Stomach smooth muscle (tissue), 2 donors: Measurements from ENCODE around the gene RTKN2.

ENCODE experiments used
- H3K27ac ChIP-seq: one replicate; pipeline ENCODE4 v1.7.0; 2013; ENCODE audit warnings: mild to moderate bottlenecking, low read length, inconsistent platforms
- H3K27me3 ChIP-seq, 2 donors: one replicate each; pipeline ENCODE4 v1.7.0; 2013; ENCODE audit warnings: low read length in 2 of 2; ENCODE audit not compliant: insufficient read depth in 2 of 2, control insufficient read depth in 1 of 2
- H3K36me3 ChIP-seq, 2 donors: one replicate each; pipeline ENCODE4 v1.7.0; 2013; ENCODE audit warnings: low read length in 2 of 2; ENCODE audit not compliant: control insufficient read depth in 2 of 2, insufficient read depth in 2 of 2
- H3K4me1 ChIP-seq: one replicate; pipeline ENCODE4 v1.7.0; 2013; ENCODE audit warnings: low read length; ENCODE audit not compliant: control insufficient read depth, insufficient read depth
- H3K4me3 ChIP-seq, 2 donors: one replicate each; pipeline ENCODE4 v1.7.0; 2013; ENCODE audit warnings: low read length in 2 of 2
- H3K9ac ChIP-seq, 2 donors: one replicate each; pipeline ENCODE4 v1.7.0; 2013; ENCODE audit warnings: low read length in 2 of 2, mild to moderate bottlenecking in 1 of 2
- H3K9me3 ChIP-seq, 2 donors: one replicate each; pipeline ENCODE4 v1.7.0; 2013; ENCODE audit warnings: low read length in 2 of 2; ENCODE audit not compliant: control insufficient read depth in 2 of 2
- donor health status: healthy.
- donor health status: Pancreatic carcinoma.

Gene RTKN2

GRCh38 chr10:62189131-62189530 is 79.5 kb downstream of the RTKN2 start:
- no peaks in the 10 kb centered on the region for H3K9me3 ChIP-seq
- H3K9ac ChIP-seq, result no peak overlapping the region
- no peak overlapping the region for H3K27ac ChIP-seq
- H3K4me3 ChIP-seq, result no peak overlapping the region
- no peaks in the 10 kb centered on the region for H3K36me3 ChIP-seq
- H3K4me1 ChIP-seq, result no peaks in the 10 kb centered on the region
- H3K27me3 ChIP-seq, result no peaks in the 10 kb centered on the region

GRCh38 chr10:62188021-62188616 is 80.5 kb downstream of the RTKN2 start:
- H3K27ac ChIP-seq, result no peak overlapping the region
- H3K9me3 ChIP-seq, result no peaks in the 10 kb centered on the region
- no peaks in the 10 kb centered on the region for H3K4me1 ChIP-seq
- H3K36me3 ChIP-seq, result no peaks in the 10 kb centered on the region
- H3K27me3 ChIP-seq, result no peaks in the 10 kb centered on the region
- H3K9ac ChIP-seq, result no peak overlapping the region
- H3K4me3 ChIP-seq, result no peak overlapping the region

GRCh38 chr10:62186999-62187675 is 81.5 kb downstream of the RTKN2 start:
- H3K27ac ChIP-seq, result no peak overlapping the region

GRCh38 chr10:62185919-62186692 is 82.5 kb downstream of the RTKN2 start:
- Histone ChIP-seq H3K27me3 (no peaks in the 10 kb centered on the region), H3K9ac (no peak overlapping the region), H3K9me3 (no peaks in the 10 kb centered on the region), H3K4me1 (no peaks in the 10 kb centered on the region), H3K4me3 (no peak overlapping the region), H3K36me3 (no peaks in the 10 kb centered on the region), H3K27ac (no peak overlapping the region)

More at GRCh38 chr10:62186999-62187675, 81.5 kb downstream of the RTKN2 start:
- Histone ChIP-seq H3K9me3 (no peaks in the 10 kb centered on the region), H3K27me3 (no peaks in the 10 kb centered on the region), H3K36me3 (no peaks in the 10 kb centered on the region), H3K9ac (no peak overlapping the region), H3K4me1 (no peaks in the 10 kb centered on the region), H3K4me3 (no peak overlapping the region)

GRCh38 chr10:62183857-62184795 is 84.5 kb downstream of the RTKN2 start:
- Histone ChIP-seq H3K9ac (no peak overlapping the region), H3K36me3 (no peaks in the 10 kb centered on the region), H3K27ac (no peak overlapping the region), H3K4me3 (no peak overlapping the region), H3K4me1 (no peaks in the 10 kb centered on the region), H3K27me3 (no peaks in the 10 kb centered on the region), H3K9me3 (peaks cover 0 to 5% of the 10 kb centered on the region in 2 donors)

- Histone ChIP-seq H3K4me3 (no peak overlapping the region), H3K4me1 (no peaks in the 10 kb centered on the region), H3K9me3 (peaks cover 0 to 5% of the 10 kb centered on the region in 2 donors), H3K36me3 (no peaks in the 10 kb centered on the region), H3K9ac (no peak overlapping the region), H3K27me3 (no peaks in the 10 kb centered on the region), H3K27ac (no peak overlapping the region)
Observed at GRCh38 chr10:62183442-62183841, 85.2 kb downstream of the RTKN2 start.

- H3K9ac ChIP-seq, result no peak overlapping the region
- no peak overlapping the region for H3K4me3 ChIP-seq
- H3K27me3 ChIP-seq, result no peaks in the 10 kb centered on the region
- peaks cover 0 to 5% of the 10 kb centered on the region in 2 donors for H3K9me3 ChIP-seq
- no peak overlapping the region for H3K27ac ChIP-seq
- H3K4me1 ChIP-seq, result no peaks in the 10 kb centered on the region
- H3K36me3 ChIP-seq, result no peaks in the 10 kb centered on the region
Observed at GRCh38 chr10:62182595-62182994, 86.0 kb downstream of the RTKN2 start.

GRCh38 chr10:62182171-62182570 is 86.5 kb downstream of the RTKN2 start:
- no peak overlapping the region for H3K9ac ChIP-seq

GRCh38 chr10:62180677-62181076 is 88.0 kb downstream of the RTKN2 start:
- no peaks in the 10 kb centered on the region for H3K4me1 ChIP-seq
- no peak overlapping the region for H3K27ac ChIP-seq
- no peak overlapping the region for H3K4me3 ChIP-seq
- no peak overlapping the region for H3K9ac ChIP-seq
- H3K9me3 ChIP-seq, result peaks cover 4 to 5% of the 10 kb centered on the region in 2 donors
- H3K27me3 ChIP-seq, result no peaks in the 10 kb centered on the region
- H3K36me3 ChIP-seq, result no peaks in the 10 kb centered on the region

More at GRCh38 chr10:62182171-62182570, 86.5 kb downstream of the RTKN2 start:
- H3K4me1 ChIP-seq, result no peaks in the 10 kb centered on the region
- no peak overlapping the region for H3K4me3 ChIP-seq
- H3K27me3 ChIP-seq, result no peaks in the 10 kb centered on the region
- H3K27ac ChIP-seq, result no peak overlapping the region
- H3K9me3 ChIP-seq, result peaks cover 0 to 5% of the 10 kb centered on the region in 2 donors
- no peaks in the 10 kb centered on the region for H3K36me3 ChIP-seq

GRCh38 chr10:62178568-62178967 is 90.1 kb downstream of the RTKN2 start:
- Histone ChIP-seq H3K4me1 (no peaks in the 10 kb centered on the region), H3K9ac (no peak overlapping the region), H3K36me3 (no peaks in the 10 kb centered on the region), H3K27ac (no peak overlapping the region), H3K4me3 (no peak overlapping the region), H3K9me3 (peaks cover 4 to 5% of the 10 kb centered on the region in 2 donors), H3K27me3 (no peaks in the 10 kb centered on the region)
